Ovary (tissue), 9 donors: ENCODE measurements around the gene KEL. TPM values are rescaled to one million over a fixed set of nuclear protein-coding genes. Genes with fewer than 3 reads are reported as not detected.
"Not testable (repeated sequence)": the region's sequence is repeated elsewhere in the genome, so short reads cannot be mapped to it uniquely, and the experiment has no call there.

Experiments
- DNase-seq, 5 donors: peaks; one replicate each; pipeline ENCODE4 v3.0.0-alpha.2; 2019 to 2020
- H3K27ac ChIP-seq, 2 donors: fragments of 200-600 bp; one replicate each; pipeline versions ENCODE4 v1.5.1 to v1.8.0; 2019 to 2022
- H3K27me3 ChIP-seq: fragments of 200-600 bp; one replicate; pipeline ENCODE4 v1.8.0; 2022
- H3K36me3 ChIP-seq: fragments of 200-600 bp; sonication (generic); one replicate; pipeline ENCODE4 v1.5.1; 2019
- H3K4me1 ChIP-seq: one replicate; pipeline ENCODE4 v1.8.1; 2013; ENCODE audit warnings: mild to moderate bottlenecking, moderate library complexity; ENCODE audit not compliant: insufficient read depth
- H3K4me3 ChIP-seq: fragments of 200-600 bp; sonication (generic); one replicate; pipeline ENCODE4 v1.5.1; 2017
- H3K9me3 ChIP-seq, 2 donors: fragments of 200-600 bp in 1 of 2; sonication (generic) in 1 of 2; one replicate each; pipeline versions ENCODE4 v1.5.1 to v1.8.1; 2013 to 2019; ENCODE audit warnings: mild to moderate bottlenecking in 1 of 2, moderate library complexity in 1 of 2
- EP300 ChIP-seq: sonication (generic); formaldehyde crosslinking; IDR thresholded peaks from one replicate; pipeline ENCODE4 v1.6.1; 2017; ENCODE audit warnings: antibody characterized with exemption
- POLR2A ChIP-seq: fragments of 450-650 bp; IDR thresholded peaks from one replicate; pipeline ENCODE4 v1.6.1; 2017; ENCODE audit warnings: antibody characterized with exemption, mild to moderate bottlenecking, moderate library complexity
- WGBS, 3 donors: extraction: QIAGEN DNeasy Blood & Tissue Kit in 1 of 3; methylation state at CpG; one replicate each; pipeline versions ENCODE4 v1.1.5 to v1.1.7; 2013 to 2017; 5-methylcytosine and 5-hydroxymethylcytosine counted together
- intact Hi-C, 4 donors: fragments of 100-400 bp; cut with DNase I; formaldehyde crosslinking; loops; one replicate each; pipeline versions ENCODE4 v1.11.0 to v1.15.1; 2022 to 2023
- polyA plus RNA-seq, 2 donors: library from polyadenylated mRNA; stranded (reverse); fragments of 200-250 nt in 1 of 2; fragments of 350-450 nt in 1 of 2; fragmentation: Illumina TruSeq in 1 of 2; extraction: RNeasy Lipid Tissue Mini Kit (QIAGEN cat#74804) in 1 of 2; gene quantifications; one replicate each; pipeline ENCODE4 v1.2.3, GENCODE V29; 2013 to 2014
- total RNA-seq, 7 donors: library from RNA; depleted of rRNA in 2 of 7; stranded (reverse); fragments of >200 nt in 2 of 7; fragmentation: NEBNext Ultra II Directional in 3 of 7; extraction: Animal tissue kit (Norgen Biotek cat#: 25700) in 3 of 7; gene quantifications; one replicate each; pipeline versions ENCODE4 v1.1.0 to v1.2.4, GENCODE V29; 2016 to 2023
- TF ChIP-seq, protein P1 (sequence below), 3 donors: fragments of 450-650 bp in 2 of 3; fragments of 200-600 bp in 1 of 3; IDR thresholded peaks; one replicate each; pipeline versions ENCODE4 v1.5.1 to v1.8.0; 2016 to 2022; ENCODE audit warnings: antibody characterized with exemption in 3 of 3, mild to moderate bottlenecking in 1 of 3
- donor health status: DM: no; HTN: no; CAD: no; lungs with moderate emphysema.
- donor health status: DM: no; HTN: no; CAD: no.
- donor health status: Bipolar disorder and iron deficiency.
- donor health status: DM: yes; HTN: yes; CAD: no.
- donor health status: DM: no; HTN: no; CAD: no.
- donor health status: DM: yes; HTN: yes; CAD: no.

KEL gene
- total and polyA plus RNA-seq, 9 donors, result 0.11 to 2.5 (median 0.54) TPM; not detected in 1

GRCh38 chr7:142984297-142984696 is 22.1 kb upstream of the KEL start:
- H3K36me3 ChIP-seq, result no peaks in the 10 kb centered on the region
- no peaks in the 10 kb centered on the region for H3K9me3 ChIP-seq
- H3K27me3 ChIP-seq, result no peaks in the 10 kb centered on the region
- TF ChIP-seq POLR2A (no peak), EP300 (no peak)
- TF ChIP-seq, protein P1, sequence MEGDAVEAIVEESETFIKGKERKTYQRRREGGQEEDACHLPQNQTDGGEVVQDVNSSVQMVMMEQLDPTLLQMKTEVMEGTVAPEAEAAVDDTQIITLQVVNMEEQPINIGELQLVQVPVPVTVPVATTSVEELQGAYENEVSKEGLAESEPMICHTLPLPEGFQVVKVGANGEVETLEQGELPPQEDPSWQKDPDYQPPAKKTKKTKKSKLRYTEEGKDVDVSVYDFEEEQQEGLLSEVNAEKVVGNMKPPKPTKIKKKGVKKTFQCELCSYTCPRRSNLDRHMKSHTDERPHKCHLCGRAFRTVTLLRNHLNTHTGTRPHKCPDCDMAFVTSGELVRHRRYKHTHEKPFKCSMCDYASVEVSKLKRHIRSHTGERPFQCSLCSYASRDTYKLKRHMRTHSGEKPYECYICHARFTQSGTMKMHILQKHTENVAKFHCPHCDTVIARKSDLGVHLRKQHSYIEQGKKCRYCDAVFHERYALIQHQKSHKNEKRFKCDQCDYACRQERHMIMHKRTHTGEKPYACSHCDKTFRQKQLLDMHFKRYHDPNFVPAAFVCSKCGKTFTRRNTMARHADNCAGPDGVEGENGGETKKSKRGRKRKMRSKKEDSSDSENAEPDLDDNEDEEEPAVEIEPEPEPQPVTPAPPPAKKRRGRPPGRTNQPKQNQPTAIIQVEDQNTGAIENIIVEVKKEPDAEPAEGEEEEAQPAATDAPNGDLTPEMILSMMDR (IDR thresholded peaks at IDR 0.05), result no peak
- no peaks in the 10 kb centered on the region for H3K4me1 ChIP-seq
- DNase-seq, result no peak
- H3K4me3 ChIP-seq, result no peak overlapping the region
- intact Hi-C loops, result no loop called here
- WGBS, 3 donors, result 67 to 100% (median 82%) methylated on average over 1 of the region's 1 CpG
- no peak overlapping the region for H3K27ac ChIP-seq

GRCh38 chr7:142983825-142984224 is 21.7 kb upstream of the KEL start:
- no peak for DNase-seq
- no peak overlapping the region for H3K27ac ChIP-seq
- no peaks in the 10 kb centered on the region for H3K36me3 ChIP-seq
- no peaks in the 10 kb centered on the region for H3K9me3 ChIP-seq
- intact Hi-C loops, result no loop called here
- no peaks in the 10 kb centered on the region for H3K27me3 ChIP-seq
- WGBS, 3 donors, result 68 to 85% (median 73%) methylated on average over 1 of the region's 1 CpG
- no peaks in the 10 kb centered on the region for H3K4me1 ChIP-seq
- TF ChIP-seq POLR2A (no peak), EP300 (no peak)
- TF ChIP-seq, protein P1 (IDR thresholded peaks at IDR 0.05), result no peak
- H3K4me3 ChIP-seq, result no peak overlapping the region

DNA sequence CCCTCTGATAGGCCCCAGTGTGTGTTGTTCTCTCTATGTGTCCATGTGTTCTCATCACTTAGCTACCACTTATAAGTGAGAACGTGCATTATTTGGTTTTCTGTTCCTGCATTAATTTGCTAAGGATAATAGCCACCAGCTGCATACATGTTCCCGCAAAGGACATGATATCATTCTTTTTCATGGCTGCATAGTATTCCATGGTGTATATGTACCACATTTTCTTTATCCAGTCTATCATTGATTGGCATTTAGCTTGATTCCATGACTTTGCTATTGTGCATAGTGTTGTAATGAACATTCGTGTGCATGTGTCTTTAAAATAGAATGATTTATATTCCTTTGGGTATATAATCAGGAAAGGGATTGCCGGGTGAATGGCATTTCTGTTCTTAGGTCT is 16.2 kb upstream of the KEL start:
- H3K4me1 ChIP-seq, H3K27ac ChIP-seq, H3K9me3 ChIP-seq, H3K27me3 ChIP-seq, DNase-seq, H3K36me3 ChIP-seq, H3K4me3 ChIP-seq, intact Hi-C loops: not testable (repeated sequence)
- WGBS, 3 donors, result 85 to 88% (median 85%) methylated on average over 4 of the region's 4 CpGs

- TF ChIP-seq POLR2A (no peak), EP300 (no peak)
- TF ChIP-seq, protein P1 (IDR thresholded peaks at IDR 0.05), result no peak
- Histone ChIP-seq H3K4me1 (no peaks in the 10 kb centered on the region), H3K27ac (no peak overlapping the region), H3K4me3 (no peak overlapping the region), H3K9me3 (no peaks in the 10 kb centered on the region), H3K27me3 (no peaks in the 10 kb centered on the region), H3K36me3 (no peaks in the 10 kb centered on the region)
- intact Hi-C loops, result no loop called here
- no peak for DNase-seq
- WGBS, 3 donors, result 74 to 83% (median 83%) methylated on average over 3 of the region's 3 CpGs
Measured at GRCh38 chr7:142974626-142975025, 12.5 kb upstream of the KEL start.

GRCh38 chr7:142969183-142969582 is 7.0 kb upstream of the KEL start:
- no peaks in the 10 kb centered on the region for H3K27me3 ChIP-seq
- no peak for DNase-seq
- no peaks in the 10 kb centered on the region for H3K9me3 ChIP-seq
- no peaks in the 10 kb centered on the region for H3K36me3 ChIP-seq
- H3K4me1 ChIP-seq, result no peaks in the 10 kb centered on the region
- WGBS, 3 donors, result 15 to 20% (median 18%) methylated on average over 4 of the region's 4 CpGs
- no peak for TF ChIP-seq POLR2A
- TF ChIP-seq, protein P1 (IDR thresholded peaks at IDR 0.05), result no peak
- no peak for TF ChIP-seq EP300
- H3K4me3 ChIP-seq, result no peak overlapping the region
- intact Hi-C loops, result no loop called here
- no peak overlapping the region for H3K27ac ChIP-seq
